Testis (tissue), 3 donors: Measurements from ENCODE around the gene YLPM1. TPM values are rescaled to one million over a fixed set of nuclear protein-coding genes. Genes with fewer than 3 reads are reported as not detected.
A peak's percentile ranks its signal among the peaks of the same experiment; 100 is the strongest.

Source experiments
- DNase-seq: peaks from one replicate; pipeline ENCODE4 v3.0.0-alpha.2; 2019
- H3K27ac ChIP-seq, 2 donors: fragments of 200-600 bp; sonication (generic); one replicate each; pipeline ENCODE4 v1.5.1; 2019
- H3K27me3 ChIP-seq: fragments of 200-600 bp; sonication (generic); one replicate; pipeline ENCODE4 v1.5.1; 2019
- H3K36me3 ChIP-seq: fragments of 200-600 bp; sonication (generic); one replicate; pipeline ENCODE4 v1.5.1; 2017; ENCODE audit warnings: low read depth; ENCODE audit errors: missing control alignments
- H3K4me1 ChIP-seq: fragments of 200-600 bp; sonication (generic); one replicate; pipeline ENCODE4 v1.5.1; 2019
- H3K4me3 ChIP-seq, 2 donors: fragments of 200-600 bp; sonication (generic); one replicate each; pipeline ENCODE4 v1.5.1; 2017 to 2019
- H3K9me3 ChIP-seq: fragments of 200-600 bp; sonication (generic); one replicate; pipeline ENCODE4 v1.5.1; 2017
- POLR2A ChIP-seq: fragments of 450-650 bp; IDR thresholded peaks from one replicate; pipeline ENCODE4 v1.6.1; 2017; ENCODE audit warnings: antibody characterized with exemption, mild to moderate bottlenecking, moderate library complexity
- WGBS, 2 donors: methylation state at CpG; one replicate each; pipeline ENCODE4 v1.1.5; 2018; 5-methylcytosine and 5-hydroxymethylcytosine counted together
- intact Hi-C: fragments of 100-400 bp; cut with DNase I; formaldehyde crosslinking; loops from one replicate; pipeline ENCODE4 v1.15.1; 2023; ENCODE audit warnings: low total_unique reads
- polyA plus RNA-seq: library from polyadenylated mRNA; stranded (reverse); fragments of 350-450 nt; fragmentation: Illumina TruSeq; extraction: RNeasy Lipid Tissue Mini Kit (QIAGEN cat#74804); gene quantifications from one replicate; pipeline ENCODE4 v1.2.3, GENCODE V29; 2014; ENCODE audit warnings: low read depth, low replicate concordance; ENCODE audit not compliant: insufficient read depth
- total RNA-seq, 2 donors: library from RNA; depleted of rRNA; stranded (reverse); fragments of >200 nt; gene quantifications; one replicate each; pipeline ENCODE4 v1.2.3, GENCODE V29; 2016
- TF ChIP-seq, protein P1 (sequence below), 3 experiments: fragments of 450-650 bp in 2 of 3; fragments of 200-600 bp in 1 of 3; sonication (generic) in 1 of 3; IDR thresholded peaks; one replicate each; pipeline ENCODE4 v1.5.1; 2016 to 2019; ENCODE audit warnings: antibody characterized with exemption in 3 of 3, mild to moderate bottlenecking in 2 of 3, moderate library complexity in 1 of 3

YLPM1 gene
- total and polyA plus RNA-seq, 3 donors from 2014 or later: 83.2 to 124 (median 99.9) TPM

DNA sequence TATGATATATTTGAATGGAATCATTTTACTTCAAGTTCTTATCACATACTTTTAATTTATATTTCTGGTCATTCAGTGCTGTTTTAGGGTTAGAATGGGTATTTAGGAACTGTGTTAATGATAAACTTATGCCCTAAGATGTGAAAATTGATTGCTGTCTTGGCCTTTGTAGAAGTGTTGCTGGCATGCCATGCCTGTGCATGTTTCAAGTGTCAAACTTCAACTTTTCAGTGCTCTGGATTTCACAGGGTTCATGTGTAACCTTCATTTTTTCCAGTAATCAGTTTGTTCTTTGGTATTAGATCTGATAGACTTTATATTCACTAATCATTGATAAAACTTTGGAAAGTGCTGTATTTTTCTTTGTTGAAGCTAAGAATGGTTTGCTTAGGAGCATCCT lies 36.6 kb downstream of the YLPM1 start:
- H3K27ac ChIP-seq: no peak overlapping the region
- H3K27me3 ChIP-seq: no peaks in the 10 kb centered on the region
- H3K4me1 ChIP-seq: no peaks in the 10 kb centered on the region
- TF ChIP-seq POLR2A: no peak
- TF ChIP-seq, protein P1, sequence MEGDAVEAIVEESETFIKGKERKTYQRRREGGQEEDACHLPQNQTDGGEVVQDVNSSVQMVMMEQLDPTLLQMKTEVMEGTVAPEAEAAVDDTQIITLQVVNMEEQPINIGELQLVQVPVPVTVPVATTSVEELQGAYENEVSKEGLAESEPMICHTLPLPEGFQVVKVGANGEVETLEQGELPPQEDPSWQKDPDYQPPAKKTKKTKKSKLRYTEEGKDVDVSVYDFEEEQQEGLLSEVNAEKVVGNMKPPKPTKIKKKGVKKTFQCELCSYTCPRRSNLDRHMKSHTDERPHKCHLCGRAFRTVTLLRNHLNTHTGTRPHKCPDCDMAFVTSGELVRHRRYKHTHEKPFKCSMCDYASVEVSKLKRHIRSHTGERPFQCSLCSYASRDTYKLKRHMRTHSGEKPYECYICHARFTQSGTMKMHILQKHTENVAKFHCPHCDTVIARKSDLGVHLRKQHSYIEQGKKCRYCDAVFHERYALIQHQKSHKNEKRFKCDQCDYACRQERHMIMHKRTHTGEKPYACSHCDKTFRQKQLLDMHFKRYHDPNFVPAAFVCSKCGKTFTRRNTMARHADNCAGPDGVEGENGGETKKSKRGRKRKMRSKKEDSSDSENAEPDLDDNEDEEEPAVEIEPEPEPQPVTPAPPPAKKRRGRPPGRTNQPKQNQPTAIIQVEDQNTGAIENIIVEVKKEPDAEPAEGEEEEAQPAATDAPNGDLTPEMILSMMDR (IDR thresholded peaks at IDR 0.05): no peak
- no peak for DNase-seq
- H3K36me3 ChIP-seq: no peaks in the 10 kb centered on the region
- intact Hi-C loops: loop anchor here (10.0 kb wide), 1 partner anchor 185 kb away; the partner anchor contains the start of gene LTBP2
- H3K4me3 ChIP-seq: no peak overlapping the region
- no peaks in the 10 kb centered on the region for H3K9me3 ChIP-seq

DNA sequence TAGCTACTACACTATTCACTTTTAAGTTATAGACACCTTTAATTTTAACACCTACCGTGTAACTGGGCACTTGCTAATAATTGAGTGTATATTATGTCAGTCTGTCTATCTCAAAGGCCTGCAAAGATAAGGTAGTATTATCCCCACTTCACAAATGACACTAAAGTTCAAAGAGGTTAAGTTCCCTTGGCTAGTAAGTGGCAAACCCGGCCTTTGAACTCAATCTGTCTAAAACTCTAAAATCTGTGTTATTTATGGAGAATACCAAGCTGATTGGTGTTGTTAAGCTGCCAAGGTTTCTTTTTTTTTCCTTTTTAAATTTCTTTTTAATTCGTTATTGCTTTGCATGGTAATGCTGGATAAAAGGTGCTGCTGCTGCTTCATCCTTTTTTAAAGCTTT lies 37.7 kb downstream of the YLPM1 start:
- Histone ChIP-seq H3K4me3 (no peak overlapping the region), H3K27ac (no peak overlapping the region), H3K4me1 (no peaks in the 10 kb centered on the region), H3K9me3 (no peaks in the 10 kb centered on the region), H3K36me3 (no peaks in the 10 kb centered on the region), H3K27me3 (no peaks in the 10 kb centered on the region)
- no peak for TF ChIP-seq POLR2A
- TF ChIP-seq, protein P1 (IDR thresholded peaks at IDR 0.05): no peak
- WGBS, 2 donors: 86 to 89% methylated on average over 3 of the region's 3 CpGs
- DNase-seq: no peak
- intact Hi-C loops: loop anchor here (10.0 kb wide), 1 partner anchor 186 kb away; the partner anchor contains the start of gene LTBP2

DNA sequence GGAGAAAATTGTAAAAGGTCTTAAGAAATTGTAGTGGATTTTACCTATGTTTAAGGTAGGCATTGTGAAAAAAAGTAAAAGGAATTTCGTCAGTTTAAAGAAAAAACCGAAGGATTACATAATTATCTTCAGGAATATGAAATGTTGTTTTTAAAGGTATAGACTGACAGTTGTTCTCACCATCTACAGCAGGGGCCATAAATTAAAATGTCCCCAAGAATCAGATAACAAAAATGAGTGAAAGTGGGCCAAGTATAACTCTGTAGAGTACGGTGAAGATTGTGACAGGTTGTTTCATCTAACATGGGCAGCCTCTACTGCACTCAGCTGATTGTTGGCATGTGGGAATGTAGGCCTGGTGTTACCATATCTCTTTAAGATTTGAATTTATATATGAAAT lies 38.3 kb downstream of the YLPM1 start:
- Histone ChIP-seq H3K36me3 (no peaks in the 10 kb centered on the region), H3K27ac (no peak overlapping the region), H3K27me3 (no peaks in the 10 kb centered on the region), H3K4me1 (no peaks in the 10 kb centered on the region), H3K4me3 (no peak overlapping the region), H3K9me3 (no peaks in the 10 kb centered on the region)
- no peak for DNase-seq
- 86 to 94% methylated on average over 3 of the region's 3 CpGs for WGBS, 2 donors
- TF ChIP-seq, protein P1 (IDR thresholded peaks at IDR 0.05): no peak
- no peak for TF ChIP-seq POLR2A
- intact Hi-C loops: loop anchor here (10.0 kb wide), 1 partner anchor 187 kb away; the partner anchor contains the start of gene LTBP2

DNA sequence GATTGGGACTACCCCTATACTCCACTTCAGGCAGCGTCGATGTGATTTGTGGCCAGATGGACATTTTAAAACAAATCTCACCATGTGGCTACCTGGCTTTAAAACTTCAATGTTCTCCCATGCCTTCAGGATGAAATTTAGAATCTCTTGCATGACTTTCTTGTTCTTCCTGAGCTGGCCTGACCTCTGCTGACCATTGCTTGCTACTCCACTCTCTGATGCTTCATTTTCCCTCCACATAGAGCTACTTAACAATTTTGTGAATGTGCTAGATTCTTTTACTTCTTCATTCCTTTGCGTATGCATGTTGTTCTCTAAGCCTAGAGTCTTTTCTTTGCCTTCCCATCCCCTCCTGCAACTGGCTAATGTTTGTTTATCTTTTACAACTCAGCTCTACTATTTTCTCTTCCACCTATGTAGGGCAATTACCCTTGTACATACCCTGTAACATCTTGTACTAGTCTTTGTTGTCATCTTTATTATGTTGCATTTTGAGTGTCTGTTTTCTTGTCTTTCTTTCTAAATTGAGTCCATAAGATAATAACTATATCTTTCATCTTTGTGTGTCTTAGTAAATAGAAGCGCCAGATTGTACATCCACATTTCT lies 41.2 kb downstream of the YLPM1 start:
- intact Hi-C loops: loop anchor here (10.0 kb wide), 1 partner anchor 190 kb away; the partner anchor contains the start of gene LTBP2
- Histone ChIP-seq H3K36me3 (no peaks in the 10 kb centered on the region), H3K4me1 (no peaks in the 10 kb centered on the region), H3K27ac (no peak overlapping the region), H3K27me3 (no peaks in the 10 kb centered on the region), H3K9me3 (no peaks in the 10 kb centered on the region), H3K4me3 (no peak overlapping the region)
- peak; percentile 38 for DNase-seq
- TF ChIP-seq, protein P1 (IDR thresholded peaks at IDR 0.05): peak in 2 of 3 experiments; percentile 22 to 61
- TF ChIP-seq POLR2A: no peak
- WGBS, 2 donors: 76 to 78% methylated on average over 4 of the region's 4 CpGs
